MCF 10A (cell line): ENCODE results near the gene UTP18. TPM values are rescaled to one million over a fixed set of nuclear protein-coding genes. Genes with fewer than 3 reads are reported as not detected.
A peak's percentile ranks its signal among the peaks of the same experiment; 100 is the strongest.

Experiments used
- Bru-seq: library from RNA; stranded (reverse); fragments of 400-500 nt; gene quantifications from one replicate; lab custom pipeline; 2021; lab: Mats Ljungman, UMichigan
- BruChase-seq, 2 experiments: library from RNA; stranded (reverse); fragments of 400-500 nt; gene quantifications; one replicate each; lab custom pipeline; 2021; lab: Mats Ljungman, UMichigan
- BruUV-seq: library from RNA; stranded (reverse); fragments of 400-500 nt; replicated peaks from 2 replicates; lab custom pipeline; 2021; lab: Mats Ljungman, UMichigan
- CTCF ChIA-PET: fragments of 300-600 bp; sonication (Branson Sonifier 250); formaldehyde crosslinking; extraction: SDS; loops from one replicate; lab custom pipeline; 2021; ENCODE audit warnings: antibody characterized with exemption, inconsistent platforms; lab: Yijun Ruan, JAX
- POLR2A ChIA-PET: fragments of 300-600, 350-650 bp; sonication (Branson Sonifier 250); formaldehyde crosslinking; extraction: SDS; loops from one replicate; lab custom pipeline; 2020; ENCODE audit warnings: antibody characterized with exemption, inconsistent platforms; lab: Yijun Ruan, JAX
- DNase-seq: peaks from one replicate; pipeline ENCODE4 v3.0.0-alpha.2; 2018; ENCODE audit not compliant: unreplicated experiment
- H3K27ac Mint-ChIP-seq: one replicate; pipeline ENCODE4 v1.8.0; 2022; ENCODE audit warnings: mild to moderate bottlenecking, low read depth, mixed read lengths; ENCODE audit not compliant: unreplicated experiment
- H3K27me3 Mint-ChIP-seq: one replicate; pipeline ENCODE4 v1.8.0; 2022; ENCODE audit warnings: mixed read lengths; ENCODE audit not compliant: insufficient read depth, unreplicated experiment
- H3K36me3 Mint-ChIP-seq: one replicate; pipeline ENCODE4 v1.8.0; 2022; ENCODE audit warnings: mild to moderate bottlenecking, moderate library complexity, mixed read lengths; ENCODE audit not compliant: insufficient read depth, unreplicated experiment
- H3K4me1 Mint-ChIP-seq: one replicate; pipeline ENCODE4 v1.8.0; 2022; ENCODE audit warnings: mixed read lengths; ENCODE audit not compliant: insufficient read depth, unreplicated experiment
- H3K4me3 Mint-ChIP-seq: one replicate; pipeline ENCODE4 v1.8.0; 2022; ENCODE audit warnings: mild to moderate bottlenecking, moderate library complexity, mixed read lengths; ENCODE audit not compliant: unreplicated experiment
- H3K9me3 Mint-ChIP-seq: one replicate; pipeline ENCODE4 v1.8.0; 2022; ENCODE audit warnings: mixed read lengths; ENCODE audit not compliant: unreplicated experiment
- CTCF ChIP-seq: fragments of 200-600 bp; IDR thresholded peaks from one replicate; pipeline ENCODE4 v1.8.0; 2022; ENCODE audit warnings: antibody characterized with exemption, mild to moderate bottlenecking; ENCODE audit not compliant: unreplicated experiment
- intact Hi-C: fragments of 100-400 bp; cut with micrococcal nuclease; formaldehyde crosslinking; loops from 2 replicates; pipeline ENCODE4 v1.14.1; 2022
- long read RNA-seq: library from polyadenylated mRNA; stranded (forward); transcript quantifications from one replicate; pipeline ENCODE4 v2.0.0, GENCODE V29; 2022
- total RNA-seq: library from RNA; stranded (reverse); gene quantifications from 2 replicates; pipeline ENCODE4 v1.2.3, GENCODE V29; 2022

The UTP18 gene
- 25.3 and 27.8 TPM in 2 replicates for total RNA-seq
- Bru-seq, nascent RNA, result percentile 87 among the genes with signal in this experiment
- BruChase-seq, experiment 1, labeled RNA remaining after a 6-hour chase, result percentile 76 among the genes with signal in this experiment
- BruChase-seq, experiment 2, labeled RNA remaining after a 2-hour chase, result percentile 80 among the genes with signal in this experiment
- long read RNA-seq, transcript UTP18-201 (14 exons, 1,894 nt), result major isoform, 75 of 87 reads
- long read RNA-seq, partial matches to known transcripts, result 1 of 87 reads
- long read RNA-seq, other reads (novel, unspliced or antisense), result 11 of 87 reads

GRCh38 chr17:51260237-51261023 is at the start of gene UTP18:
Gene UTP18 (plus strand): TSS chr17:51260546. CDS start chr17:51260585, 39 bp downstream.
- Mint-ChIP-seq H3K9me3 (no peaks in the 10 kb centered on the region), H3K36me3 (peaks cover 50% of the 10 kb centered on the region), H3K4me3 (peak within 1 kb of the TSS; percentile 74), H3K27ac (peak within 1 kb of the TSS; percentile 96), H3K27me3 (no peaks in the 10 kb centered on the region), H3K4me1 (peaks cover 35% of the 10 kb centered on the region)
- DNase-seq, result peak; percentile 97
- no TSS peak for BruUV-seq
- POLR2A ChIA-PET, result interaction anchor here (0.6 to 2.3 kb wide), 9 partner anchors 11 to 1583 kb away, joined by 3 to 11 read pairs (median 3); partner anchors contain the start of genes NME1 and NME2
- intact Hi-C loops, result loop anchor here (2.0 kb wide), 1 partner anchor 94 kb away; the partner anchor contains the start of gene NME2
- CTCF ChIA-PET, result no interaction called here
- TF ChIP-seq CTCF, result no peak

GRCh38 chr17:51214920-51215319 is 45.4 kb upstream of the UTP18 start:
- H3K36me3 Mint-ChIP-seq, result peaks cover 80% of the 10 kb centered on the region
- DNase-seq, result no peak
- H3K4me1 Mint-ChIP-seq, result no peaks in the 10 kb centered on the region
- no peak for TF ChIP-seq CTCF
- no peaks in the 10 kb centered on the region for H3K9me3 Mint-ChIP-seq
- ChIA-PET CTCF (interaction anchor here (0.5 to 0.6 kb wide), 3 partner anchors 20 to 24 kb away, joined by 3 read pairs; no protein-coding TSS in a partner anchor), POLR2A (interaction anchor here (0.9 to 1.4 kb wide), 2 partner anchors 10 to 13 kb away, joined by 3 to 4 read pairs; no protein-coding TSS in a partner anchor)
- no TSS peak for BruUV-seq
- intact Hi-C loops, result no loop called here
- H3K27ac Mint-ChIP-seq, result no peak overlapping the region
- H3K27me3 Mint-ChIP-seq, result no peaks in the 10 kb centered on the region
- H3K4me3 Mint-ChIP-seq, result no peak overlapping the region

DNA sequence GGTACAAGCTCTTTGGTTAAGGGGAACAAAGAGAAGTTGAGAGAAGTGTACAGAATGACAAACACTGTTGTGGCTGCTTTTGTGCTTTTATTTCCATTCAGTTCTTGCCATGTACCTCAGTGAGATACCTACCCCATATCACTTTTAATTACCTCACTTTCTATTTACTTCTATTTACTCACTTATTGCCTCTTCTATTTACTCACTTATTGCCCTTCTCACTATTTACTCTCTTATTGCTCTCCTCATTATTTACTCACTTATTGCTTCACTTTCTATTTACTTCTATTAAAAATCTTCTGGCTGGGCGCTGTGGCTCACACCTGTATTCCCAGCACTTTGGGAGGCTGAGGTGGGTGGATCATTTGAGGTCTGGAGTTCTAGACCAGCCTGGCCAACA is 42.4 kb upstream of the UTP18 start:
- no peaks in the 10 kb centered on the region for H3K27me3 Mint-ChIP-seq
- no TSS peak for BruUV-seq
- no peaks in the 10 kb centered on the region for H3K4me1 Mint-ChIP-seq
- intact Hi-C loops, result no loop called here
- TF ChIP-seq CTCF, result no peak
- H3K4me3 Mint-ChIP-seq, result no peak overlapping the region
- H3K36me3 Mint-ChIP-seq, result peaks cover 74% of the 10 kb centered on the region
- H3K9me3 Mint-ChIP-seq, result no peaks in the 10 kb centered on the region
- CTCF ChIA-PET, result interaction anchor here (0.6 to 1.4 kb wide), 2 partner anchors 80 to 1302 kb away, joined by 3 read pairs; no protein-coding TSS in a partner anchor
- no peak for DNase-seq
- POLR2A ChIA-PET, result interaction anchor here (0.6 kb wide), 1 partner anchor 20 kb away, joined by 4 read pairs; no protein-coding TSS in a partner anchor
- no peak overlapping the region for H3K27ac Mint-ChIP-seq

DNA sequence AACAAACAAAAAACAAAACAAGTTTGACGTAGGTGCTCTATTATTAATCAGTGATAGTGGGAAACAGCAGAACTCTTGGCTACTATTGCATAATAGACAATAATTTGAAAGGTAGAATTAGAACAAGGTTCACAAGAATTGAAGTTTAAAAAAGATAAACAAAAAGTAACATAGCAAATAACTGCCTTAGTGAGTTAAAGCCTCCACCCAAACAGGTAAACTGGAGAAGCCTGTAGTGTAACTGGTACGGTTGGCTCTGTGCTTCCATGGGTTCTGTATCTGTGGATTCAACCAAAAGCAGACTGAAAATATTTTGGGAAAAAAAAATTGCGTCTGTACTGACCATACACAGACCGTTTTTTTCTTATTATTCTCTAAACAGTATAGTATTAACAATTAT is 39.0 kb upstream of the UTP18 start:
- Mint-ChIP-seq H3K36me3 (peaks cover 69% of the 10 kb centered on the region), H3K27me3 (no peaks in the 10 kb centered on the region), H3K4me1 (no peaks in the 10 kb centered on the region), H3K4me3 (no peak overlapping the region), H3K9me3 (no peaks in the 10 kb centered on the region), H3K27ac (no peak overlapping the region)
- no peak for TF ChIP-seq CTCF
- intact Hi-C loops, result no loop called here
- ChIA-PET POLR2A (interaction anchor here (0.6 kb wide), 1 partner anchor 21 kb away, joined by 4 read pairs; no protein-coding TSS in a partner anchor), CTCF (no interaction called here)
- no peak for DNase-seq
- no TSS peak for BruUV-seq
